A673 (cell line): ENCODE measurements around the gene MKNK1.

Source experiments
- CTCF ChIP-seq: fragments of 300-800, 200-600 bp; sonication (generic); conservative IDR thresholded peaks from 2 replicates; pipeline ENCODE4 v1.5.1; 2017; ENCODE audit warnings: low read depth, mild to moderate bottlenecking, antibody characterized with exemption, low read length, moderate library complexity, mixed read lengths
- EZH2 ChIP-seq: fragments of 200-600 bp; sonication (generic); IDR thresholded peaks from 2 replicates; pipeline ENCODE4 v1.6.1; 2017; ENCODE audit warnings: borderline replicate concordance, low read depth, mild to moderate bottlenecking, mixed read lengths, antibody characterized with exemption, low read length; ENCODE audit not compliant: poor library complexity, severe bottlenecking

- TF ChIP-seq CTCF (no peak), EZH2 (no peak)
Measured at GRCh38 chr1:46510998-46511365, 93.1 kb downstream of the MKNK1 start.
